ENCODE measurements around the gene DMRT1. TPM values are rescaled to one million over a fixed set of nuclear protein-coding genes. Genes with fewer than 3 reads are reported as not detected.
"Not testable (repeated sequence)": the region's sequence is repeated elsewhere in the genome, so short reads cannot be mapped to it uniquely, and the experiment has no call there.

The DMRT1 gene
- total RNA-seq, 1 experiment from 2014 or later: 0.47 TPM

- H4K20me1 ChIP-seq (ENCODE audit: insufficient read depth); RAD21 ChIA-PET (ENCODE audit: low non-redundant PET in 1 of 2, low total read pairs in 2 of 2, uncharacterized antibody in 2 of 2, unreplicated experiment in 2 of 2); H3K36me3 ChIP-seq (ENCODE audit: control insufficient read depth in 1 of 2, insufficient read depth in 2 of 2, low read length in 2 of 2); CTCF ChIA-PET; BruUV-seq (replicated peaks); H3K4me3 ChIP-seq (replicated peaks in 1 of 2; ENCODE audit: low read depth in 1 of 2, low read length in 2 of 2); H3K27ac ChIP-seq (ENCODE audit: low read depth, low read length); H3K9ac ChIP-seq (ENCODE audit: low read length); POLR2A ChIA-PET; H2AFZ ChIP-seq (ENCODE audit: low read depth, low read length, poor library complexity, severe bottlenecking); ATAC-seq; H3K27me3 ChIP-seq (ENCODE audit: insufficient read depth, low read length); H3K79me2 ChIP-seq (ENCODE audit: insufficient read depth, low read length); DNase-seq (ENCODE audit: low read depth, low spot score); H3K9me2 ChIP-seq (ENCODE audit: insufficient read depth); H3K4me1 ChIP-seq (ENCODE audit: control insufficient read depth in 1 of 2, insufficient read depth in 2 of 2, low read length in 2 of 2); H3K4me2 ChIP-seq (ENCODE audit: low read length); intact Hi-C loops (cut with micrococcal nuclease): not testable (repeated sequence)
- peaks cover 0 to 13% of the 10 kb centered on the region in 2 experiments; a peak in 1 of 4 replicates for H3K9me3 ChIP-seq (ENCODE audit: control insufficient read depth in 1 of 2, insufficient read depth in 1 of 2, low read depth in 1 of 2, low read length in 2 of 2)
- TF ChIP-seq CTCF (IDR thresholded peaks at IDR 0.05 in 2 of 3, conservative IDR thresholded peaks at IDR 0.05 in 1 of 3; ENCODE audit: borderline replicate concordance in 1 of 3, insufficient read depth in 1 of 3, low read depth in 2 of 3, low read length in 2 of 3): peak; percentile 39 to 92 (median 72); a peak in 5 of 6 replicates
- peak; percentile 36 for TF ChIP-seq RAD21 (IDR thresholded peaks at IDR 0.05; ENCODE audit: low read depth)
These were observed 157.0 kb downstream of the DMRT1 start for GRCh38 chr9:998299-999110.

- Histone ChIP-seq H3K79me2 (ENCODE audit: insufficient read depth, low read length) (no peaks in the 10 kb centered on the region), H3K9me2 (ENCODE audit: insufficient read depth) (no peaks in the 10 kb centered on the region), H3K4me2 (ENCODE audit: low read length) (no peak overlapping the region), H3K9me3 (ENCODE audit: control insufficient read depth in 1 of 2, insufficient read depth in 1 of 2, low read depth in 1 of 2, low read length in 2 of 2) (peaks cover 0 to 13% of the 10 kb centered on the region in 2 experiments; a peak in 1 of 4 replicates), H3K27ac (ENCODE audit: low read depth, low read length) (no peak overlapping the region), H2AFZ (ENCODE audit: low read depth, low read length, poor library complexity, severe bottlenecking) (no peak overlapping the region), H3K36me3 (ENCODE audit: control insufficient read depth in 1 of 2, insufficient read depth in 2 of 2, low read length in 2 of 2) (no peaks in the 10 kb centered on the region), H4K20me1 (ENCODE audit: insufficient read depth) (no peaks in the 10 kb centered on the region), H3K27me3 (ENCODE audit: insufficient read depth, low read length) (no peaks in the 10 kb centered on the region), H3K4me1 (ENCODE audit: control insufficient read depth in 1 of 2, insufficient read depth in 2 of 2, low read length in 2 of 2) (no peaks in the 10 kb centered on the region), H3K4me3 (replicated peaks in 1 of 2; ENCODE audit: low read depth in 1 of 2, low read length in 2 of 2) (no peak overlapping the region), H3K9ac (ENCODE audit: low read length) (no peak overlapping the region)
- ChIA-PET CTCF (no interaction called here), RAD21 (ENCODE audit: low non-redundant PET in 1 of 2, low total read pairs in 2 of 2, uncharacterized antibody in 2 of 2, unreplicated experiment in 2 of 2) (no interaction called here), POLR2A (no interaction called here)
- ATAC-seq: no peak
- no peak for DNase-seq (ENCODE audit: low read depth, low spot score)
- no TSS peak for BruUV-seq (replicated peaks)
- intact Hi-C loops (cut with micrococcal nuclease): no loop called here
- TF ChIP-seq YY1 (IDR thresholded peaks at IDR 0.05; ENCODE audit: extremely low read depth, insufficient replicate concordance, low read depth, low read length) (no peak), MAX (IDR thresholded peaks at IDR 0.05) (no peak), FOSL1 (IDR thresholded peaks at IDR 0.05; ENCODE audit: low read depth) (no peak), RAD21 (IDR thresholded peaks at IDR 0.05; ENCODE audit: low read depth) (no peak), EZH2phosphoT487 (IDR thresholded peaks at IDR 0.05; ENCODE audit: borderline replicate concordance) (no peak), EZH2 (IDR thresholded peaks at IDR 0.05) (no peak), ATF3 (IDR thresholded peaks at IDR 0.05) (no peak), JUND (IDR thresholded peaks at IDR 0.05) (no peak), CBX3 (IDR thresholded peaks at IDR 0.05; ENCODE audit: low read depth) (no peak), SRF (IDR thresholded peaks at IDR 0.05; ENCODE audit: low read depth) (no peak), ZBTB33 (IDR thresholded peaks at IDR 0.05; ENCODE audit: extremely low read depth, insufficient replicate concordance, low read length) (no peak), SIN3A (IDR thresholded peaks at IDR 0.05; ENCODE audit: low read depth) (no peak), POLR2A (IDR thresholded peaks at IDR 0.05; ENCODE audit: borderline replicate concordance, extremely low read depth, insufficient read depth, insufficient read length) (no peak)
These were observed 160.3 kb downstream of the DMRT1 start for GRCh38 chr9:1001838-1002237.
